Activated CD4-positive, alpha-beta T cell treated with anti-CD3 and anti-CD28 coated beads, Interleukin-2, amount 50 U/mL, for 48 hours (primary cell): Measurements from ENCODE around the gene SCAF1.

ENCODE experiments used
- DNase-seq, 2 experiments: peaks; one replicate each; pipeline ENCODE4 v3.0.0-alpha.2; 2020

The SCAF1 gene

DNA sequence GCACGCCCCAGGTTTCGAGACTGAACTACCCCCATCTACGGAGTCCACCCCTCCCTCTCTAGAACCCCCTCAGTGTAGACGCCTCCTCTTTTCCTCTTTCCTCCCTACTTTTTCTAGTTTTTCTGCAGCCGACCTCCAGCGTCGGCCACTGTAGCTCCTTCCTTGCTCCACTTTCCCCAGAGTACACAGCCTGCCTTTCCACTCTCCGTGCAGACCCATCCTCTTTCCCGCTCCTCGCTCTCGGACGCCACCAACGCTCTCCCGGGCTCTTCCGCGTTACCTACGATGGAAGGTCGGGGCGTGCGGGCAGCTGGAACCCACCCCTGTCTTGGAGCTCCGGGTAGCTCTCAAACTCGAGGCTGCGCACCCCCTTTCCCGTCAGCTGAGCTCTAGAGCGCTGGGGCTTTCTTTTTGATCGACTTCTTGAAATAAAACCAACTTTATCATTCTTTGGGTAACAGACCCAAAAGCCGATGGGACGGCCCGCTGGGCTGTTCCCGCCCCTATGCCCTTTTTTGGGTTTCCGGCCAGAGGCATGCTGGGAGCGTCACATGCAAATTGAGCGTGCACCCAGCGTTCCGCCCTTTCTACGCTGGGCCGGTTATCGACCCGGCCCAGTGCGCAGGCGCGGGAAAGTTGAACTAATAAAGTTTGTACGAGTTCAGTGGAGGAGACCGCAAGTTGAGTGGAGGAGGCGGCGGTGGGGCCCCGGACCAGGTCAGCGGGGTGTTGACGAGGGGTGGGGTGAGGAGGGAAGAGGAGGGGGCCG lies 23.5 kb downstream of the SCAF1 start, which contains the start of the genes BCL2L12 and IRF3:
Gene BCL2L12, plus strand, starts transcription at position 583 of the 769 bp plus-strand sequence. CDS start 760 bp downstream, outside the sequence.
Gene IRF3, minus strand, starts transcription at position 507 of the 769 bp plus-strand sequence. CDS start 1,019 bp downstream, outside the sequence.
- peak; percentile 99 to 100 for DNase-seq

DNA sequence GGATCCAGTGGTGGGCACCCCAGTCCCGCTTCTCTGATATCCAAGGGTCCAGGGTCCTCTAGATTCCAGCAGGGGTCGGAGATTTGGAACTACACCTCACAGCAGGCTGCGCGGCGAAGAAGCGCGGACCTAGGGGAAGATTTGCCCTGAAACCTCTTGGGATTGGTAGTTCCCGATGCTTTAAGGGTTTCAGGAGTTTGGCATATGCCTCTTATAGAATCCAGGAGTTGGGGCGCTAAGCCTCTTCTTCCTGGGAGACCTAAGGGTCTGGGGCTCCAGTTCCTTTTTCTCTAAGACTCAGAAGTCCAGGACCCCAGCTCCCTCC lies 24.1 kb downstream of the SCAF1 start:
- no peak for DNase-seq

DNA sequence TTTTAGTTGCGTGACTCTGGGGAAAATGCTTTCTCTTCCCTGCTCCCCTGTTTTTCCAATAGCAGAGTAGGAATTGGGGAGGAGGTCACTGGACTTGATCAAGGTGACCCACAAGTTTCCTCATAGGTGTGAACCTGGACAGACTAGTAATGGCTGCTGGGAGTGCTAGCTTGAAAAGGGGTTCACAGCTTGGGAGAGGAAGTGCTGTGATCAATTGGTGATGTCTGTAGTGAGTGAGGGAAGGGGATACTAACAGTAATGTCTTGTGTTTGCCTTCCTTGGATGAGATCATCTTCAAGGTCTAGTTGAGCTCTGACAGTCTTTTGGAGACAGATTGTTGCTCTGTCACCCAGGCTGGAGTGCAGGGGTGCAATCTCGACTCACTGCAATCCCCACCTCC lies 25.5 kb downstream of the SCAF1 start:
- no peak for DNase-seq

GRCh38 chr19:49669516-49669915 lies 27.5 kb downstream of the SCAF1 start:
- DNase-seq, result no peak

- DNase-seq, result peak; percentile 81 to 84
Observed at GRCh38 chr19:49672131-49672919, 30.3 kb downstream of the SCAF1 start.

DNA sequence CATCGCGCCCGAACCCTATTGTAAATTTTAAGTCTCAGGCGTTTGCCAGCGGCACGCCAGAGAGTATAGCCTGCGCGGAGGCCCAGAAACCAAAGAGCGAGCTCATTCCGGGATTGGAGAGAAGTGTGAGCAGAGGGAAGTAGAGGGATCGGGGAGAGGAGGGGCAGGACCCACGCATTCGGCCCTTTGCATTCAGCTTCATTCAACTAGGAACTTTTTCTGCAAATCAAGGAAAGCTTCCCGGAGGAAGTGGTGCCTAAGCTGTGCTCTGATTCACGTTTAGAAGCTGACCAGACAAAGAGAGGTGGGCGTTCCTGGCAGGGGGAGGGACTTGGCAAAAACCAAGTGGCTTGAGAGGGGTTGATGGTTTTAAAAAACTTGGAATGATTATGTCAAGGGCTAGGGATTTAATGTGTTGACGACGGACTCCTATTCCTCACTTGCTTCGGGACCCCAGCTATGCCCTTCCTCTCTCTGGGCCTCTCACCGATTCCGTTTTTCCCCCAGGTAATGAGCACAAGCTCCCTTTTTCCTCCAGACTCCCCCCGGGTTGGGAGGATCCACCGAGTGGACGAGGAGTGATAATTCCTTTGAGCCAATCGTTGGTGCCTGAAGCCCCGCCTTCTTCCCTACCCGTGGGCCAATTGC lies 34.3 kb downstream of the SCAF1 start:
- peak in 1 of 2 experiments; percentile 79 for DNase-seq

- DNase-seq, result peak; percentile 99 to 100
Observed at GRCh38 chr19:49676784-49677230, 34.8 kb downstream of the SCAF1 start.

DNA sequence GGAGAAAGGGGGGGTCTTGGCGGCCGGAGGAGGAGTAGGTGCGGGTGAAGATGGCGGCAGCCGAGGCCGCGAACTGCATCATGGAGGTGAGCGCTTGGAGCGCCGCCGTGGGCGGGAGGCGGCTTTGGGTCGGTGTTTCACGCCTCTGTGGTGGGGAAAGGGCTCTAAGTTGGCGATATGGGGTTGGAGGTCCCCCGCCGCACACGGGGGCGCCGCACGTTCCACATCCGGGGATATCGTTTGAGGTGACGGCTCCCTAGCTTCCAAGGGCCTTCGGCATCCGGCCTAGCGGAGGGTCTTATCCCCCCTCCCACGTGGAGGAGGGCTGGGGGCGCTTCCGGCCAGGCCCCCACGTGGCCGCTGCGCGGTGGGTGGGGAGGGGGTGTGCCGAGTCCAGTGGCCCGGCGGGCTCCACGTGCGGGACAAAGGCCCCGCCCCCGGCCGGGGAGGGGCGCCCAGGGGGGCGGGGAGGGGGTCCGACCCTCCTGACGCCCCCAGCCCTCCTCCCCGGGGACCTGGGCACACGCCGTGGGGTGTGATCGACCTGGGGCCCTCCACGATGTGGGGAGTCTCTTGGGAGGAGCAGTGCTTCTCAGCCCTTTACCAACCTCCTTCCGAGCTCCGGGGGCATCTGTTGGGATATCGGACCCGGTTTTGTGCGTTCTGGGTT lies 35.4 kb downstream of the SCAF1 start, which contains the start of gene PRMT1:
Gene PRMT1, plus strand, starts transcription at position 41 of the 670 bp plus-strand sequence. Its CDS starts 10 bp downstream, at position 51.
- peak; percentile 50 to 57 for DNase-seq

GRCh38 chr19:49677901-49678674 lies 36.1 kb downstream of the SCAF1 start:
- peak; percentile 86 to 87 for DNase-seq

DNA sequence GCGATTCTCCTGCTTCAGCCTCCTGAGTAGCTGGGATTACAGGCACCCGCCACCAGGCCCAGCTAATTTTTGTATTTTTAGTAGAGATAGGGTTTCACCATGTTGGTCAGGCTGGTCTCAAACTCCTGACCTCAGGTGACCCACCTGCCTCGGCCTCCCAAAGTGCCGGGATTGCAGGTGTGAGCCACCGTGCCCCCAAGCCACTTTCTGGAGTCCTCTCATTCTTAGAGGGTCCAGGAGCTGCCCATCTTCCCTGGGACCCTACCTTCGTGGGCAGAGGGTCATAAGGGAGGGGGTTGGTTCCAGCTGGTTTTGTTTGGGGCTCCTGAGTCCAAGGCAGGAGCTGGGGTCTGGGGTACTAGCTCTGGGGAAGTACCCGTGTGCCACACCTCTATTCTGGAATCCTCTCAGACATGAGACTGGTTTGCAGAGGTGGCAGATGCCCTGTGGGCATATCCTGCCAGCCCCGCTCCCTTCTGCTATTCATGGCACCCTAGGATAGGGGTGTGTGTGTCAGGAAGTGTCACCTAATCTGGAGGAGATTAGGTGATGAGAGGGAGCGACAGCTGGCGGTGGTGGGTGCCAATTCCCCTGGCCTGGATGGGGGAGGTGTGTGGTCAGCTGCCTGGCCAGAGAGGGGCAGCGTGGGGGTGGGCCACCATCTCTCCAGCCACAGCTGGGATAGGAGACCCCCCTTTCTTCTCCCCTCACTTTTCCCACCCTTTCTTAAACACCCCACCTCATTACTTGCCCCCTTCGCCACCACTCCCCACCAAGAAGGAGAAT lies 37.2 kb downstream of the SCAF1 start:
- no peak for DNase-seq

- DNase-seq, result no peak
Observed at GRCh38 chr19:49679771-49680413, 37.9 kb downstream of the SCAF1 start.

GRCh38 chr19:49680421-49681351 lies 38.7 kb downstream of the SCAF1 start:
- peak; percentile 97 for DNase-seq

DNA sequence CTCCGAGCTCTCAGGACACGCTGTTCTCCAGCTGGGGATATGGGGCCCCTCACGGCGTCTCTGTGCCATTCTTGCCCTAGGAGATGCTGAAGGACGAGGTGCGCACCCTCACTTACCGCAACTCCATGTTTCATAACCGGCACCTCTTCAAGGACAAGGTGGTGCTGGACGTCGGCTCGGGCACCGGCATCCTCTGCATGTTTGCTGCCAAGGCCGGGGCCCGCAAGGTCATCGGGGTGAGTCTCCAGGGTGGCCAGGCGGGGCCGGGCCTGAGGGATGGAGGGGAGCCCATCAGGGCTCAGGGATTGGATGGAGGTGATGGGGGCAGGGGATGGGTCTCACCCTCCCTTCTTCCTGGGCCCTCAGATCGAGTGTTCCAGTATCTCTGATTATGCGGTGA lies 39.8 kb downstream of the SCAF1 start:
- DNase-seq, result no peak

DNA sequence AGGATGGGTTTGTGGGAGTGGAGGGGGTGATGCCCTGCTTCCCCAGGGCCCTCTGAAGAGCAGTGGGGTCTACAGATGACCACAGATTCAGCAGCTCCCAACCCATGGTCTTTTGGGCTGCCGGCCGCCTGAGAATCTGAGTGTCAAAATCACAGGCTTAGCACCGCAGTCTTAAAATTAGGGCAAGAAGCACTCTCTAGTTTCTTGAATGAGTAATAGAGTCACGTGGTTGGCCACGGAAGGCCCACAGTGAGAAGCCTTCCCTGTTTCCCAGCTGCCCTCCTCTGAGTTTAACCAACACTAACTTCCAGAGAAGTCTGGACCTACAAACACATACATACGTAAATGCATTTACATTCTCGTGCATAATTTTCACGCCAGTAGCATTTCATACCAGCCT lies 40.3 kb downstream of the SCAF1 start:
- DNase-seq, result no peak

DNA sequence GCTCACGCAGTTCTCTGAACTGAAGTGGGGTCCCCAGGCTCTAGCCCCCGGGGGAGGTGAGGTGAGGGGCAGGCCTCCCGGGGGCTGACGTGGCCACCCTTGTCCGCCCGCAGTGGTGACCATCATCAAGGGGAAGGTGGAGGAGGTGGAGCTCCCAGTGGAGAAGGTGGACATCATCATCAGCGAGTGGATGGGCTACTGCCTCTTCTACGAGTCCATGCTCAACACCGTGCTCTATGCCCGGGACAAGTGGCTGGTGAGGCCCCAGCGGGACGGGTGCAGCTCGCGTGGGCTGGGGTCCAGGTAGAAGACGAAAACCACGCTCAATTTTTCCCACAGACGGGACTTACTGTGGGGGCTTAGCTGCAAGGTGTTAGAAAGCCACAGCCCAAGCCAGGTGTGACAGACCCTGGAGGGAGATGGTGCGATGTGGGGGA lies 41.8 kb downstream of the SCAF1 start:
- no peak for DNase-seq

GRCh38 chr19:49684251-49684982 lies 42.4 kb downstream of the SCAF1 start:
- DNase-seq, result peak in 1 of 2 experiments; percentile 44

DNA sequence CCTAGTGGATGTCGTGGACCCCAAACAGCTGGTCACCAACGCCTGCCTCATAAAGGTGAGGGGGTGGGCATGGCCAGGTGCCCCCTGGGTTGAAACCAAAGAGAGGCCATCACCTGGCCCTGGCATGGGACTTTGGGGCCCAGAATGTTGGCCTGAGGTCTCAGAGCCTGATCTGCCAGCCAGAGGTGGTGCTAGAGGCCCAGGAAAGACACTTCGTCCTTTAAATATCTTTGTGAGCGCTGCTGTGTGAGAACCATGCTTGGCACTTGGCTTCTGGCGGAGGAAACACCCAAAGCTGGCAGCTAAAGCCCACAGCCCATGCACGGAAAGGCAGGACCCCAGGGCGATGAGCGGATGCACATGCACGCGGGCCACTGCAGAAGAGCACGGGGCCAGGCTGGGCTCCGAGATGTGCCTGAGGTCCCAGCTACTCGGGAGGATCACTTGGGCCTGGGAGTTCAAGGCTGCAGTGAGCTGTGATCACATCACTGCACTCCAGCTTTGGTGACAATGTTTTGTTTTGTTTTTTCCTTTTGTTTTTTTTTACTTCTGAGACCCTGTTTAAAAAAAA lies 43.1 kb downstream of the SCAF1 start:
- no peak for DNase-seq

- no peak for DNase-seq
Observed at GRCh38 chr19:49685845-49686332, 43.9 kb downstream of the SCAF1 start.
